Measurements from ENCODE around the gene SEL1L3.
"Not testable (repeated sequence)": the region's sequence is repeated elsewhere in the genome, so short reads cannot be mapped to it uniquely, and the experiment has no call there.

Gene SEL1L3

DNA sequence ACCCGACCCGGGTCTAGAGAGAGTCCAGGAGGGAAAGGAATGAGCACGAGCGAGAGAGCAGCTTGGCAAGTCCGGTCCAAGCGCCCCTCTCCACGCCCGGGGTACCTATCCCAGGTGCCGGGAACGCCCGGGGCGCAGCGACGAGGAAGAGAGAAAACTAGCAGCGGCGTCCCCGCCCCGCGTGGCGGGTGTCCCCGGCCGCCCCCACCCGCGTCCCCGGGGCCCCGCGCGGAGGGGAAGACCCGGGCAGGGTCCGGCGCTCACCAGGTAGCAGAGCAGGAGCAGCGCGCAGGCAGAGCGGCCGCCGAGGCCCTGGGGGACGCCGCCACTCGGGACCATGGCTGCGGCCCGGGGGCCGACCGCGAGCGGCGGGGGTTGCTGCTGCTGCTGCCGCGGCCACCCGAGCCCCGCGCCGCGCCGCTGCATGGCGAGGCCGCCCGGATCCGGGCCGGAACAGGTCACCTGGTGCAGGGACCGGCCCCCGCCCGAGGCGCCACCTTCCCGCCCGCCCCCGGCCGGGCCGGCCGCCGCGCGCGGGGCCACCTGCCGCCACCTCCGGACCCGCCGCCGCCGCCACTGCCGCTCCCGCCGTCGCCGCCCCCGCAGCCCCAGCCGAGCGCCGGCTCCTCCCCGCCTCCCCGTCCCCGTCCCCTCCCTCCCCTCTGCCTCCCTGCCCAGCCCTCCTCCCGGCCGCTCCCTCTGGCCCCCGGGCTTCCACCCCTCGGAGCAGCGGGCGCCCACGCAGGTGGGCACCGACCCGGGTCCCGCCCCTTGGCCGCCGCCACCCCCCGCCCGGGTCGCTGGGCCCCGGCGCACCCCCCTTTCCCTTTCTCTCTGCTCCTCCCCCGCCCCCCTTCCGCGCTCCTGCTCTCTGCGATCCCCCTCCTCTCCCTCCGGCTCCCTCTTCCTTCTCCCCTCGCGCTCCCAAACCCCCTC lies at the start of gene SEL1L3:
Gene SEL1L3, minus strand, starts transcription at position 578 of the 936 bp plus-strand sequence. Its CDS starts 152 bp downstream, at position 426.
- peaks cover 12% of the 10 kb centered on the region for H3K36me3 Mint-ChIP-seq (ENCODE audit: low read depth)
- H3K27ac Mint-ChIP-seq = peak within 1 kb of the TSS; percentile 100
- peaks cover 40% of the 10 kb centered on the region for H3K4me1 Mint-ChIP-seq (ENCODE audit: low read depth)
- peaks cover 3% of the 10 kb centered on the region for H3K27me3 Mint-ChIP-seq (ENCODE audit: low read depth)
- H3K4me3 Mint-ChIP-seq = peak within 1 kb of the TSS; percentile 99
- peak; percentile 64 for DNase-seq (ENCODE audit: low spot score)
- no peaks in the 10 kb centered on the region for H3K9me3 Mint-ChIP-seq

GRCh38 chr4:25911356-25911755 lies 48.6 kb upstream of the SEL1L3 start:
- H3K36me3 Mint-ChIP-seq (ENCODE audit: low read depth) = no peaks in the 10 kb centered on the region
- peaks cover 11% of the 10 kb centered on the region for H3K4me1 Mint-ChIP-seq (ENCODE audit: low read depth)
- no peak for DNase-seq (ENCODE audit: low spot score)
- H3K27ac Mint-ChIP-seq = no peak overlapping the region
- H3K27me3 Mint-ChIP-seq (ENCODE audit: low read depth) = peaks cover 7% of the 10 kb centered on the region
- H3K4me3 Mint-ChIP-seq = no peak overlapping the region
- H3K9me3 Mint-ChIP-seq = no peaks in the 10 kb centered on the region

GRCh38 chr4:25908491-25908901 lies 45.7 kb upstream of the SEL1L3 start:
- Mint-ChIP-seq H3K27me3 (ENCODE audit: low read depth) (peaks cover 7% of the 10 kb centered on the region), H3K27ac (no peak overlapping the region), H3K9me3 (no peaks in the 10 kb centered on the region), H3K36me3 (ENCODE audit: low read depth) (no peaks in the 10 kb centered on the region), H3K4me1 (ENCODE audit: low read depth) (peaks cover 3% of the 10 kb centered on the region), H3K4me3 (no peak overlapping the region)
- DNase-seq (ENCODE audit: low spot score) = no peak

- not testable (repeated sequence) for H3K27me3 Mint-ChIP-seq (ENCODE audit: low read depth); DNase-seq (ENCODE audit: low spot score); H3K9me3 Mint-ChIP-seq; H3K4me1 Mint-ChIP-seq (ENCODE audit: low read depth); H3K27ac Mint-ChIP-seq; H3K36me3 Mint-ChIP-seq (ENCODE audit: low read depth); H3K4me3 Mint-ChIP-seq
Measured at GRCh38 chr4:25906113-25906512, 43.3 kb upstream of the SEL1L3 start.

GRCh38 chr4:25905371-25905770 lies 42.6 kb upstream of the SEL1L3 start:
- peaks cover 8% of the 10 kb centered on the region for H3K27me3 Mint-ChIP-seq (ENCODE audit: low read depth)
- no peak overlapping the region for H3K4me3 Mint-ChIP-seq
- H3K9me3 Mint-ChIP-seq = no peaks in the 10 kb centered on the region
- H3K36me3 Mint-ChIP-seq (ENCODE audit: low read depth) = no peaks in the 10 kb centered on the region
- no peak overlapping the region for H3K27ac Mint-ChIP-seq
- no peak for DNase-seq (ENCODE audit: low spot score)
- peaks cover 4% of the 10 kb centered on the region for H3K4me1 Mint-ChIP-seq (ENCODE audit: low read depth)

DNA sequence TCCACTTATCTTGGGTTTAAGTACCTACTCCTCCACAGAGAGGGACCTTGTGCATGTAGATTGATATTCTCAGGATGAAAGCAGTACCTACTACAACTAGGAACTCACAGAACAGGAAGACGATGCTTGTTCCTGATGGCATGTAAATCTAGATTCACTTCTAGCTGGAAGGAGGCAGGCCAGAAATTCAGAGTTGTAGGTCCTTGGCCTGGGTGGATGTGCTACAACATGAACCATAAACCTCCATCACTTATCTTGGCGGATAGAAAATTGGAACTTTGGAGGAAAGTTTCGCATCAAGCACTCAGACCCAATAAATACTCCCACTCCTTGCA lies 41.9 kb upstream of the SEL1L3 start:
- peaks cover 10% of the 10 kb centered on the region for H3K27me3 Mint-ChIP-seq (ENCODE audit: low read depth)
- no peaks in the 10 kb centered on the region for H3K9me3 Mint-ChIP-seq
- H3K27ac Mint-ChIP-seq = no peak overlapping the region
- H3K4me1 Mint-ChIP-seq (ENCODE audit: low read depth) = peaks cover 6% of the 10 kb centered on the region
- H3K4me3 Mint-ChIP-seq = no peak overlapping the region
- no peak for DNase-seq (ENCODE audit: low spot score)
- no peaks in the 10 kb centered on the region for H3K36me3 Mint-ChIP-seq (ENCODE audit: low read depth)

- no peak overlapping the region for H3K4me3 Mint-ChIP-seq
Measured at GRCh38 chr4:25903900-25904747, 41.3 kb upstream of the SEL1L3 start.

DNA sequence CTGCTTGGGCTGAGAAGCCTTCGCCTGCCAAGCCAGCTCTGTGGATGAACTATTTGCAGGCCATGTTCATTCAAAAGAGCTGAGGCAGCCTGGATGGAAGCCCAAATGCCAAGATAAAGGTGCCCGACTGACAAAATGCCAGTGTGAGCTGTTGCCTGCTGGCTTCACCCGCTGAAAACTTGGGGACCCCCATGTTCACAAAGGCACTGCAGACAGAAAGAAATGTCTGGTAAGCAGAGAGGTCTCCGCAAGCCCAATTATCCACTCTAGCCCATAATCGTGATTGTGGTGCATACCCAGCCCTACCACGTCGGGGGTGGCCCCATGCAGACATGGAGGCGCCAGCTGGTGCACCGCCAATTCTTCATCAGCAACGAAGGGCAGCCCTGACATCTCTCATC lies 38.2 kb upstream of the SEL1L3 start:
- no peak overlapping the region for H3K27ac Mint-ChIP-seq
- no peak for DNase-seq (ENCODE audit: low spot score)
- H3K4me1 Mint-ChIP-seq (ENCODE audit: low read depth) = peaks cover 6% of the 10 kb centered on the region
- H3K4me3 Mint-ChIP-seq = no peak overlapping the region
- no peaks in the 10 kb centered on the region for H3K36me3 Mint-ChIP-seq (ENCODE audit: low read depth)
- peaks cover 4% of the 10 kb centered on the region for H3K27me3 Mint-ChIP-seq (ENCODE audit: low read depth)
- no peaks in the 10 kb centered on the region for H3K9me3 Mint-ChIP-seq

More at GRCh38 chr4:25903900-25904747, 41.3 kb upstream of the SEL1L3 start:
- Mint-ChIP-seq H3K27ac (no peak overlapping the region), H3K9me3 (no peaks in the 10 kb centered on the region), H3K36me3 (ENCODE audit: low read depth) (no peaks in the 10 kb centered on the region), H3K27me3 (ENCODE audit: low read depth) (peaks cover 8% of the 10 kb centered on the region), H3K4me1 (ENCODE audit: low read depth) (peaks cover 6% of the 10 kb centered on the region)
- no peak for DNase-seq (ENCODE audit: low spot score)

DNA sequence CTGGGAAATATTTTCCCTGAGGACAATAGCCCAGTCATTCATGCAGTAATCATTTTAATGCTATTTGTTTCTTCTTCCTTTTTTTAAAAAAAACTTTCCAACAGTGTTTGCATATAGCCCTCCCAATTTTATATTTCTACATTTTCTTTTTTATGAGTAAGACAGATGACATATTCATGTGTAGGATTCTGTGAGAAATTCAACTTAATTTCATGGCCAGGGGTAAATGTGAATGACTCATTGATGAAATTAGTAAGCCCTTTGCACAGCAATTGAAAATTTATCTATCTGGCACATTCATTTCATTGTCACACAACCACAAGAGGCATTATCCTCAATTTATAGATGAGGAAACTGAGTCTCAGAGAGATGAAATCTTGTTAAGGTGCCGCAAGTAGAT lies 37.5 kb upstream of the SEL1L3 start:
- no peak overlapping the region for H3K27ac Mint-ChIP-seq
- H3K36me3 Mint-ChIP-seq (ENCODE audit: low read depth) = no peaks in the 10 kb centered on the region
- H3K4me1 Mint-ChIP-seq (ENCODE audit: low read depth) = peaks cover 6% of the 10 kb centered on the region
- peak overlapping the region; percentile 1 for H3K4me3 Mint-ChIP-seq
- H3K9me3 Mint-ChIP-seq = no peaks in the 10 kb centered on the region
- peaks cover 4% of the 10 kb centered on the region for H3K27me3 Mint-ChIP-seq (ENCODE audit: low read depth)
- DNase-seq (ENCODE audit: low spot score) = no peak

DNA sequence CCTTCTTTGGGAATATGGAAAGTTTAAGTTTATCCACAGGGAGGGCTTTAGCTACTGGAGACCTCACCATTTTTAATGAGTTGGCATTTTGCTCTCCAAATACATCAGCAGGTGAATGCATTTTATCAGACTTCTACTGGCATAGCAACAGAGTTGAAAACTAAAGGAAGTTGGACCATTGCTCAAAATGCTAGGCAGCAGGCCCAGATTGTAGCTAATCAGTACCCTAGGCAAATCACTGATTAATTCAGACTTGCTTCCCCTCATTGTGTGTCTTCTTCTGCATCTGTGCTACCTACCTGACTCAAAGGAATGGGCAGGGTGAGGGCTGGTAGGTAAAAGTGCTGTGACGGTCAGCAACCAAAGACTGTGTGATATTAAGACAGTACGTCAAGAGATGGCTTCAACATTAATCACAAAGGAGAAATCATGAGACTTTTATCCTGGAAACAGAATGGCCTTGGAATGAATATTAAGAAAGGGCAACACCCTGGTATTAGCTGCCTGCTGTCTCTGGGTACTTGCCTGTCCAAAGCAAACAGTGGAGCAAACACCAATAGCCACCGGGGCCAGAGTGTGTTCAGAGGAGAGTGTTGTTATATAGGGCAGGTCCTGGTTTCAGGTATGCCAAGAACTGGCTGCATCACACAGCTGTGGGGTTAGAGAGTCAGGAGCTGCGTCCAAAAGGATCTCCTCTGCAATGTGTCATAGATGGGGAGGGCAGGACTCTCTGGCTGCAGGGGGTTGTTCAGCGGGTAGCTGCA lies 34.2 kb upstream of the SEL1L3 start:
- no peaks in the 10 kb centered on the region for H3K9me3 Mint-ChIP-seq
- no peak overlapping the region for H3K27ac Mint-ChIP-seq
- H3K36me3 Mint-ChIP-seq (ENCODE audit: low read depth) = no peaks in the 10 kb centered on the region
- no peak overlapping the region for H3K4me3 Mint-ChIP-seq
- H3K4me1 Mint-ChIP-seq (ENCODE audit: low read depth) = peaks cover 6% of the 10 kb centered on the region
- peaks cover 4% of the 10 kb centered on the region for H3K27me3 Mint-ChIP-seq (ENCODE audit: low read depth)
- DNase-seq (ENCODE audit: low spot score) = no peak

DNA sequence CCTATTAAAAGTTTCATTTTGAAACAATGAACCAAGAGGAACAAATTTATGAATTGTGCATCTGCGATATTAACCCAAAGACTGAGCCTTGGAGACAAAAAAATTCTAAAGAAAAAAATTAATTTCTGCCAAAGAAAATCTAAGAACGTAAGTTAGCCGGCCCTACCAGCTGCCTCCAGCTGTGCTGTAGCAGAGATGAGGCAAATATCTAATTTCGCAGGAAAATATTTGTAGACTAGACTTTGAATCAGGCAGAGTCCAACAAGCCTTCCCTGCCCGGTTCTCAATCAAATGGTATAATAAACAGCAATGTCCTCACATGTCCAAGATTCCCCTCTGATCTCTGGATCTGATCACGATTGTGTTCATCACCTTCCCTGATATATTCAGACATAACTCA lies 30.0 kb upstream of the SEL1L3 start:
- DNase-seq (ENCODE audit: low spot score) = no peak
- H3K27me3 Mint-ChIP-seq (ENCODE audit: low read depth) = peaks cover 2% of the 10 kb centered on the region
- no peaks in the 10 kb centered on the region for H3K9me3 Mint-ChIP-seq
- H3K4me1 Mint-ChIP-seq (ENCODE audit: low read depth) = peaks cover 4% of the 10 kb centered on the region
- H3K36me3 Mint-ChIP-seq (ENCODE audit: low read depth) = no peaks in the 10 kb centered on the region
- no peak overlapping the region for H3K4me3 Mint-ChIP-seq
- no peak overlapping the region for H3K27ac Mint-ChIP-seq

DNA sequence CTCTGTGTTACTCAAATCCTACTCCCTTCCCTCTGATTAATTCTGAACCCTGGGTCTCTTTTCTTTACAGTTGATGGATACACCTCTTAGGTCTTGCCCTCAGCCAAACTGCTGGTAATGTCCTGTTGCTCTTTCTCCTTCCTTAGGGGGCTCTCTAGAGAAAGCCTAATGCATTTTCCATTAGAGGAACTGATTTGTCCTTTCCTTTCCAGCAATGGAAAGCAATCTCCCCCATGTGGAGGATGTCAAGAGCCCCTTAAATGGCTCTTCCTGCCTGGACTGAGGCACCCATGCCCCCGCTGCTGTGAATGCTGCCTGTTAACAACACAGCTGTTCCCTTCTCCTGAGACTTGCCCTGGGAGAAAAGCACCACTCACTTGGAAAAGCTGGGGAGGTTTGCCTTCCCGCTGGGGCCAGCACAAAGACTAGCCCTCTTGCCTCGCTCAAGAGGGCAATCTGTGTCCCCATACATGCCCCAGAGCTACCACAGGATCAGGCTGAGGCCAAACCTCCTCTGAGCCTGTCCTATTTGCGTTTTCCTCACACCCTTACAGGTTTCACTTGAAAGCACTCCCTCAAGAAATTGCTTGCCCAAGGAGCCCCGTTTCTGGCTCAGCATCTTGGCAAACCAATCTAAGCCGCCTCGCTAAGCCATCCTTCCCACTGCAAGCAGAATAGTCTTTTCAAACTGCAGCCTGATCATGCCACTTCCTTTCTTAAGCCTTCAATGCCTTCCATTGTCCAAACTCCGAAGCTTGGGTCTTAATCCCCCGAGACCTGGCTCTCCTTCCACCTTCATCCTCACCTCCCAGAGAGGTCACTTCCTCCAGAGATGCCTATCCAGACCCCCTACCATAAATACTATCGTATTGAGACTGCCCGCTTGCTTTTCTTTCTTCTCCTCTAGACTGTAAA lies 28.0 kb upstream of the SEL1L3 start:
- Mint-ChIP-seq H3K36me3 (ENCODE audit: low read depth) (no peaks in the 10 kb centered on the region), H3K27me3 (ENCODE audit: low read depth) (peaks cover 2% of the 10 kb centered on the region), H3K4me3 (no peak overlapping the region), H3K9me3 (no peaks in the 10 kb centered on the region), H3K27ac (no peak overlapping the region), H3K4me1 (ENCODE audit: low read depth) (peaks cover 4% of the 10 kb centered on the region)
- DNase-seq (ENCODE audit: low spot score) = no peak
